K562 (cell line): Measurements from ENCODE around the gene ZNF488. TPM values are rescaled to one million over a fixed set of nuclear protein-coding genes. Genes with fewer than 3 reads are reported as not detected.

ENCODE experiments used
- ATAC-seq: fragments of 200-7000 bp; cut with Tn5 transposase; 3 replicates; pipeline ENCODE4 v1.9.1; 2020; ENCODE audit warnings: moderate library complexity
- BruUV-seq: library from RNA; stranded (reverse); fragments of 400-500 nt; replicated peaks from 2 replicates; lab custom pipeline; 2021; lab: Mats Ljungman, UMichigan
- CTCF ChIA-PET: fragments of 300-600 bp; formaldehyde crosslinking; extraction: SDS; loops from one replicate; lab custom pipeline; 2021; ENCODE audit warnings: low intra/inter-chr PET ratio; lab: Yijun Ruan, JAX
- POLR2A ChIA-PET: fragments of 300-600, 350-650 bp; sonication (Branson Sonifier 250); formaldehyde crosslinking; extraction: SDS; loops from one replicate; lab custom pipeline; 2021; ENCODE audit warnings: antibody characterized with exemption, inconsistent platforms; lab: Yijun Ruan, JAX
- DNase-seq, 4 experiments: peaks; one replicate each; pipeline versions ENCODE4 v3.0.0 to v3.0.0-alpha.2; 2011 to 2018; ENCODE audit warnings: low spot score in 3 of 4, mixed read lengths in 3 of 4; ENCODE audit errors: extremely low read depth in 1 of 4
- FAIRE-seq: peaks from 2 replicates; lab custom pipeline; 2011; peaks lifted over from hg19 to GRCh38; lab: Jason Lieb, UNC
- H2AFZ ChIP-seq: 2 replicates; pipeline ENCODE4 v1.6.0; 2011; ENCODE audit warnings: low read depth, low read length, control low read depth, inconsistent platforms
- H3K27ac ChIP-seq: fragments of 200-600 bp; 3 replicates; pipeline ENCODE4 v1.8.0; 2011; ENCODE audit warnings: low read depth, mild to moderate bottlenecking, control low read depth, inconsistent platforms, low read length, moderate library complexity, mixed read lengths; ENCODE audit errors: extremely low read depth
- H3K27me3 ChIP-seq, 2 experiments: fragments of 300-600 bp in 1 of 2; 2 replicates in 1 of 2; 3 replicates in 1 of 2; pipeline versions ENCODE4 v1.6.0 to v1.8.0; 2011; ENCODE audit warnings: inconsistent platforms in 2 of 2, low read length in 2 of 2, mild to moderate bottlenecking in 1 of 2, mixed read lengths in 1 of 2, moderate library complexity in 1 of 2; ENCODE audit not compliant: control insufficient read depth in 2 of 2, insufficient read depth in 2 of 2
- H3K36me3 ChIP-seq: fragments of 300-600 bp; 3 replicates; pipeline ENCODE4 v1.8.0; 2011; ENCODE audit warnings: mild to moderate bottlenecking, low read length, inconsistent platforms; ENCODE audit not compliant: control insufficient read depth, insufficient read depth
- H3K4me1 ChIP-seq, 2 experiments: fragments of 200-600 bp in 1 of 2; replicated peaks in 1 of 2; 2 replicates in 1 of 2; 3 replicates in 1 of 2; pipeline versions ENCODE4 v1.5.1 to v1.8.0; 2011; ENCODE audit warnings: inconsistent platforms in 2 of 2, low read length in 2 of 2, mild to moderate bottlenecking in 1 of 2, mixed read lengths in 1 of 2, moderate library complexity in 1 of 2; ENCODE audit not compliant: control insufficient read depth in 2 of 2, insufficient read depth in 2 of 2
- H3K4me2 ChIP-seq: 2 replicates; pipeline ENCODE4 v1.6.1; 2011; ENCODE audit warnings: low read length, control low read depth, inconsistent platforms, mixed read lengths; ENCODE audit not compliant: insufficient read depth
- H3K4me3 ChIP-seq: fragments of 200-600 bp; sonication (generic), shearing (Covaris generic); 2 replicates; pipeline ENCODE4 v1.5.1; 2016; ENCODE audit warnings: control low read depth, inconsistent platforms
- H3K79me2 ChIP-seq: fragments of 200-600 bp; 3 replicates; pipeline ENCODE4 v1.8.0; 2011; ENCODE audit warnings: low read length, inconsistent platforms; ENCODE audit not compliant: control insufficient read depth, insufficient read depth
- H3K9ac ChIP-seq, 2 experiments: 2 replicates each; pipeline versions ENCODE4 v1.6.0 to v1.6.1; 2011; ENCODE audit warnings: low read depth in 2 of 2, low read length in 2 of 2, control low read depth in 1 of 2, inconsistent platforms in 1 of 2, mild to moderate bottlenecking in 1 of 2, mixed read lengths in 1 of 2; ENCODE audit not compliant: insufficient read depth in 1 of 2
- H3K9me1 ChIP-seq: one replicate; pipeline ENCODE4 v1.6.0; 2011; ENCODE audit warnings: inconsistent platforms, mild to moderate bottlenecking, low read length, moderate library complexity; ENCODE audit not compliant: control insufficient read depth, insufficient read depth
- H3K9me3 ChIP-seq: replicated peaks from 2 replicates; pipeline ENCODE4 v1.5.1; 2011; ENCODE audit warnings: low read depth, low read length, inconsistent platforms; ENCODE audit not compliant: control insufficient read depth, insufficient read depth
- H4K20me1 ChIP-seq: replicated peaks from 2 replicates; pipeline ENCODE4 v1.6.1; 2011; ENCODE audit warnings: low read length, inconsistent platforms, mixed read lengths; ENCODE audit not compliant: control insufficient read depth, insufficient read depth
- GTF2A2 ChIP-seq: IDR thresholded peaks from 2 replicates; pipeline ENCODE4 v1.6.1; 2016; ENCODE audit warnings: mild to moderate bottlenecking, missing genetic modification characterization, missing compliant biosample characterization
- HSF4 ChIP-seq: fragments of 250-450 bp; sonication (Bioruptor Pico); IDR thresholded peaks from 2 replicates; pipeline ENCODE4 v2.1.2; 2022; ENCODE audit warnings: mild to moderate bottlenecking, moderate library complexity, borderline replicate concordance
- MCM2 ChIP-seq: fragments of 450-650 bp; IDR thresholded peaks from 2 replicates; pipeline ENCODE4 v1.6.1; 2017; ENCODE audit warnings: low read depth, mild to moderate bottlenecking
- POLR3G ChIP-seq: IDR thresholded peaks from 2 replicates; pipeline ENCODE4 v1.6.1; 2011; ENCODE audit not compliant: insufficient read length, insufficient replicate concordance; ENCODE audit errors: extremely low read depth
- RBM25 ChIP-seq: fragments of 200-400 bp; formaldehyde crosslinking; IDR thresholded peaks from 2 replicates; pipeline ENCODE4 v1.6.1; 2018; ENCODE audit warnings: low read length, low read depth, moderate library complexity; ENCODE audit not compliant: severe bottlenecking
- TBP ChIP-seq: optimal IDR thresholded peaks from 2 replicates; pipeline ENCODE3; 2011; ENCODE audit warnings: low read depth, low read length, improper control_type of control experiment
- ZNF175 ChIP-seq: fragments of 200-800 bp; sonication (Bioruptor generic); IDR thresholded peaks from 2 replicates; pipeline ENCODE4 v1.6.1; 2016; ENCODE audit warnings: low read depth, mild to moderate bottlenecking, missing genetic modification characterization, missing compliant biosample characterization
- ZNF239 ChIP-seq: fragments of 250-450 bp; sonication (Bioruptor Pico); IDR thresholded peaks from 2 replicates; pipeline ENCODE4 v1.4.0; 2020; ENCODE audit warnings: mild to moderate bottlenecking
- ZSCAN29 ChIP-seq: fragments of 450-650 bp; IDR thresholded peaks from 2 replicates; pipeline ENCODE4 v1.6.1; 2017
- WGBS: fragments of 100-300 bp; shearing (Covaris generic); methylation state at CpG from one replicate; pipeline ENCODE4 v1.1.6; 2016; ENCODE audit warnings: low coverage, mixed read lengths; ENCODE audit not compliant: insufficient coverage; ENCODE audit errors: missing lambda C conversion rate; 5-methylcytosine and 5-hydroxymethylcytosine counted together
- in situ Hi-C: fragments of 300-500 bp; cut with MboI; formaldehyde crosslinking; loops from 4 replicates; pipeline ENCODE4 v1.15.0; 2018; ENCODE audit warnings: inconsistent platforms, mixed read lengths
- intact Hi-C: fragments of 100-400 bp; cut with micrococcal nuclease; formaldehyde crosslinking; loops from 2 replicates; pipeline ENCODE4 v1.14.2; 2022
- polyA plus RNA-seq, 8 experiments: library from polyadenylated mRNA; depleted of rRNA in 4 of 8; stranded (reverse) in 5 of 8; unstranded in 3 of 8; fragments of >200 nt; fragmentation: Nextera tagmentation in 2 of 8; fragmentation: Illumina TruSeq in 1 of 8; extraction: Ambion mirVana in 2 of 8; extraction: Trizol in 1 of 8; gene quantifications; 2 replicates each; pipeline versions ENCODE4 v1.2.1 to v1.2.3, GENCODE V29; 2011 to 2014; ENCODE audit warnings: inconsistent platforms in 1 of 8, missing spikeins in 1 of 8
- total RNA-seq, 7 experiments: library from RNA; depleted of rRNA in 6 of 7; stranded (reverse); fragments of >200 nt in 6 of 7; fragmentation: Illumina TruSeq in 2 of 7; extraction: Trizol in 2 of 7; gene quantifications; 2 replicates each; pipeline versions ENCODE4 v1.2.1 to v1.2.3, GENCODE V29; 2011 to 2021; ENCODE audit warnings: low replicate concordance in 1 of 7

The ZNF488 gene
- total and polyA plus RNA-seq, 9 of the 15 experiments (the other 6 are each of a cell fraction or from before 2014, with no cell fraction given), result 0.03 to 0.09 (median 0.05) TPM; not detected in 3

- Histone ChIP-seq H4K20me1 (peaks cover 14% of the 10 kb centered on the region; the same call in 1 of the 2 replicates), H3K27me3 (peaks cover 7 to 47% of the 10 kb centered on the region in 2 experiments), H3K9me3 (no peaks in the 10 kb centered on the region), H3K79me2 (no peaks in the 10 kb centered on the region), H3K9ac (no peak overlapping the region), H2AFZ (no peak overlapping the region), H3K4me1 (peaks cover 0 to 3% of the 10 kb centered on the region in 2 experiments; a peak in 1 of 5 replicates), H3K27ac (no peak overlapping the region), H3K9me1 (no peaks in the 10 kb centered on the region), H3K36me3 (no peaks in the 10 kb centered on the region), H3K4me3 (no peak overlapping the region), H3K4me2 (no peak overlapping the region)
- BruUV-seq, result no TSS peak
- 2% methylated on average over 5 of the region's 5 CpGs for WGBS
- FAIRE-seq (no peak), ATAC-seq (no peak), DNase-seq (no peak)
- POLR2A ChIA-PET, result no interaction called here
- CTCF ChIA-PET, result no interaction called here
- TF ChIP-seq ZNF175 (CRISPR knock-in tag), result no peak
- no peak for TF ChIP-seq HSF4 (CRISPR knock-in tag)
- TF ChIP-seq RBM25, result peak; percentile 58
- no peak for TF ChIP-seq POLR3G
- in situ Hi-C loops, result no loop called here
- intact Hi-C loops, result no loop called here
Measured at GRCh38 chr10:47356708-47357107, 27.4 kb downstream of the ZNF488 start.

GRCh38 chr10:47354900-47355299 is 29.2 kb downstream of the ZNF488 start:
- Histone ChIP-seq H3K4me3 (no peak overlapping the region), H4K20me1 (peaks cover 25% of the 10 kb centered on the region)
- no TSS peak for BruUV-seq
- TF ChIP-seq GTF2A2 (no peak), MCM2 (no peak), ZNF239 (CRISPR knock-in tag) (peak; percentile 98), ZSCAN29 (no peak), RBM25 (peak; percentile 76), TBP (no peak)
- TF ChIP-seq, all 486 proteins: peak for 2
- H3K27ac ChIP-seq, result no peak overlapping the region
- POLR2A ChIA-PET, result interaction anchor here (0.9 kb wide), 1 partner anchor 14 kb away, joined by 3 read pairs; no protein-coding TSS in a partner anchor
- intact Hi-C loops (no loop called here), in situ Hi-C loops (no loop called here)
- H3K27me3 ChIP-seq, result peaks cover 20 to 60% of the 10 kb centered on the region in 2 experiments
- no peak overlapping the region for H3K9ac ChIP-seq
- no peak for ATAC-seq
- H3K36me3 ChIP-seq, result no peaks in the 10 kb centered on the region
- no peaks in the 10 kb centered on the region for H3K79me2 ChIP-seq
- no peaks in the 10 kb centered on the region for H3K9me3 ChIP-seq
- H2AFZ ChIP-seq, result no peak overlapping the region
- no peaks in the 10 kb centered on the region for H3K9me1 ChIP-seq
- H3K4me2 ChIP-seq, result no peak overlapping the region
- no peak for FAIRE-seq
- no peak for DNase-seq
- CTCF ChIA-PET, result no interaction called here
- peaks cover 0 to 12% of the 10 kb centered on the region in 2 experiments; a peak in 1 of 5 replicates for H3K4me1 ChIP-seq
- 0% methylated on average over 1 of the region's 1 CpG for WGBS
